ENCODE results near the gene UTS2R.
"Not testable (repeated sequence)": the region's sequence is repeated elsewhere in the genome, so short reads cannot be mapped to it uniquely, and the experiment has no call there.

Gene UTS2R

DNA sequence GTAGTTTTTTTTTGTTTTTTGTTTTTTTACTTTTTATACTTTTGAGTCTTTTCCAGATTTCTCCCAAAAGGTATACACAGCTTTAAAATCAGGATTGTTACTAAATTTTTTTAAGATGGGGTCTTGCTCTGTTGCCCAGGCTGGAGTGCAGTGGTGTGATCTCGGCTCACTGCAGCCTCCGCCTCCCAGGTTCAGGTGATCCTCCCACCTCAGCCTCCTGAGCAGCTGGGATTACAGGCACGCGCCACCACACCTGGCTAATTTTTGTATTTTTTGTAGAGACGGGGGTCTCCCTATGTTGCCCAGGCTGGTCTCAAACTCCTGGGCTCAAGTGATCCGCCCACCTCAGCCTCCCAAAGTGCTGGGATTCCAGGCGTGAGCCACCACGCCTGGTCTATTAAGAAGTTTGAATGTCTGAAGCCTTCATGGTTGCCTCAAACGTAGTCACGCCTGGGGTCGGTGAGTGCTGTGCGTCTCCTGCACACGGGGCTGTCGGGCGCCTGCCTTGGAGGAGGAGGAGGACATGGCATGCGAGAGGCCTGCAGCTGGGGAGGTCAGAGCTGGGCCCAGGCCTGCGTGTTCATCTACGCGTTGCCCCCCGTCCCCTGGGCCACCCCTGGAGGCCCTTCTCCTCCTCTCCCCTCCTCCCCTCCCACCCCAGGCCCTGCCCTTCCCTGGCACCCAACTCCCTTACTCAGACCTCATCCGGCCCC, 10.8 kb downstream of the UTS2R start:
- not testable (repeated sequence) for H3K14ac ChIP-seq (ENCODE audit: low read length); H3K27me3 ChIP-seq (ENCODE audit: control insufficient read depth in 3 of 3, insufficient read depth in 3 of 3, low read depth in 1 of 3, low read length in 3 of 3); H3K36me3 ChIP-seq (replicated peaks in 1 of 2; ENCODE audit: control insufficient read depth in 2 of 2, insufficient read depth in 2 of 2, low read length in 2 of 2); DNase-seq (ENCODE audit: low spot score); H3K18ac ChIP-seq (ENCODE audit: low read length); H4K8ac ChIP-seq (ENCODE audit: low read depth, low read length); H3K9ac ChIP-seq (ENCODE audit: low read depth, low read length, poor library complexity); H2BK5ac ChIP-seq (ENCODE audit: low read length); H3K4me3 ChIP-seq (ENCODE audit: low read length in 2 of 2); H3K9me3 ChIP-seq (replicated peaks in 1 of 2; ENCODE audit: control insufficient read depth in 2 of 2, insufficient read depth in 1 of 2, low read depth in 1 of 2, low read length in 2 of 2); H3K27ac ChIP-seq (replicated peaks; ENCODE audit: low read length); H2BK120ac ChIP-seq (ENCODE audit: low read depth, low read length); H2AFZ ChIP-seq (ENCODE audit: low read length); H3K4me2 ChIP-seq (ENCODE audit: insufficient read depth, low read length, poor library complexity, severe bottlenecking); H3K79me1 ChIP-seq (ENCODE audit: low read depth, low read length); H3K4ac ChIP-seq (ENCODE audit: low read length); H4K91ac ChIP-seq (ENCODE audit: low read depth, low read length, poor library complexity); H2BK12ac ChIP-seq (ENCODE audit: low read length)
- peak overlapping the region; percentile 81 for H2BK15ac ChIP-seq (ENCODE audit: low read length)
- peak overlapping the region; percentile 84 for H2AK5ac ChIP-seq (ENCODE audit: low read depth, low read length)
- no CpG with 5 or more reads among the region's 21 CpGs for WGBS, 2 donors (ENCODE audit: extremely low coverage in 2 of 2, insufficient read length in 2 of 2, insufficient replicate concordance in 1 of 2)
- peaks cover 17 to 25% of the 10 kb centered on the region in 2 donors for H3K4me1 ChIP-seq (ENCODE audit: control insufficient read depth in 2 of 2, insufficient read depth in 1 of 2, low read depth in 1 of 2, low read length in 2 of 2)
- peak overlapping the region; percentile 55 for H3K23ac ChIP-seq (ENCODE audit: low read depth, low read length, poor library complexity)

DNA sequence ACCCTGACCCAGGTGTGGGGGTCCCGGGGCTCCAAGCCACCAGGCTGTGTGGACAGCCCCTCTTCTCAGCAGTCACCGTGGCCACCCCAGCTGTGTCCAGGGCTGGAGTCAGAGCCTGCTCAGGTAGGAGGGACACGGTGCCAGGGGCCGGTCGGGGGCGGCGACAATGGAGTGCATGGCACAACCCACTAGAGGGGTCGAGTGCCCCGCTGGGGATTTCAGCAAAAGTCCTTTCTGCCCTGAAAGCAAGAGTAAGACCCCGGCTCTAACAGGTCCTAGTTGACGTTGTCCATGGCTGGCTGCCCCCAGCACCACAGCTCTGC, 11.3 kb downstream of the UTS2R start:
- H3K36me3 ChIP-seq (replicated peaks in 1 of 2; ENCODE audit: control insufficient read depth in 2 of 2, insufficient read depth in 2 of 2, low read length in 2 of 2): no peaks in the 10 kb centered on the region
- peak overlapping the region; percentile 55 for H3K23ac ChIP-seq (ENCODE audit: low read depth, low read length, poor library complexity)
- no peaks in the 10 kb centered on the region for H3K79me1 ChIP-seq (ENCODE audit: low read depth, low read length)
- H2BK15ac ChIP-seq (ENCODE audit: low read length): peak overlapping the region; percentile 81
- peak overlapping the region; percentile 64 for H3K18ac ChIP-seq (ENCODE audit: low read length)
- no peak overlapping the region for H4K8ac ChIP-seq (ENCODE audit: low read depth, low read length)
- peak overlapping the region; percentile 90 for H2BK12ac ChIP-seq (ENCODE audit: low read length)
- peaks cover 17 to 25% of the 10 kb centered on the region in 2 donors for H3K4me1 ChIP-seq (ENCODE audit: control insufficient read depth in 2 of 2, insufficient read depth in 1 of 2, low read depth in 1 of 2, low read length in 2 of 2)
- no peak overlapping the region for H2BK120ac ChIP-seq (ENCODE audit: low read depth, low read length)
- no peak overlapping the region for H3K4me2 ChIP-seq (ENCODE audit: insufficient read depth, low read length, poor library complexity, severe bottlenecking)
- no CpG with 5 or more reads among the region's 11 CpGs for WGBS, 2 donors (ENCODE audit: extremely low coverage in 2 of 2, insufficient read length in 2 of 2, insufficient replicate concordance in 1 of 2)
- H3K9ac ChIP-seq (ENCODE audit: low read depth, low read length, poor library complexity): no peak overlapping the region
- peak overlapping the region; percentile 84 for H2AK5ac ChIP-seq (ENCODE audit: low read depth, low read length)
- H4K91ac ChIP-seq (ENCODE audit: low read depth, low read length, poor library complexity): no peak overlapping the region
- H2BK5ac ChIP-seq (ENCODE audit: low read length): no peak overlapping the region
- peaks cover 0 to 2% (median 0%) of the 10 kb centered on the region in 3 experiments for H3K27me3 ChIP-seq (ENCODE audit: control insufficient read depth in 3 of 3, insufficient read depth in 3 of 3, low read depth in 1 of 3, low read length in 3 of 3)
- H2AFZ ChIP-seq (ENCODE audit: low read length): no peak overlapping the region
- no peak overlapping the region for H3K4me3 ChIP-seq (ENCODE audit: low read length in 2 of 2)
- no peak overlapping the region for H3K4ac ChIP-seq (ENCODE audit: low read length)
- no peaks in the 10 kb centered on the region for H3K9me3 ChIP-seq (replicated peaks in 1 of 2; ENCODE audit: control insufficient read depth in 2 of 2, insufficient read depth in 1 of 2, low read depth in 1 of 2, low read length in 2 of 2)
- no peak for DNase-seq (ENCODE audit: low spot score)
- no peak overlapping the region for H3K27ac ChIP-seq (replicated peaks; ENCODE audit: low read length)
- no peak overlapping the region for H3K14ac ChIP-seq (ENCODE audit: low read length)

DNA sequence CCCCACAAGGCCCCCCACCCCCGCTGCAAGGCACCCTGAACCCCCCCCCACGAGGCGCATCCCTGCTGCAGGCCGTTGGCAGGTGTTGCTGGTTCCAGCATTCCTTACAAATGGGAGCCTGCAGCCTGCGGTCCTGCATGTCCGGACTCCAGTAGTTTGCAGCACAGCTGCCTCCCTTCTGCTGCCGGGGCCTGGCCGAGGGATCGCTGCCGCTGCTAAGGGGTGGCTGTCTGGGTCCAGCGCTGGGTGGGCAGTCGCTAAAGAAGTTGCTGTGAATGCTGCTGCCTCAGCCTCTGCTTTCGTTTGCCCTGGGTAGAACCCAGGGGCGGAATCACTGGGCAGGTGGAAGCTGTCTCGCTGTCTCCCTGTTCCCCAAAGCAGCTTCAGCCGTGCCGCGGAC, 11.8 kb downstream of the UTS2R start:
- peak overlapping the region; percentile 3 for H2BK12ac ChIP-seq (ENCODE audit: low read length)
- DNase-seq (ENCODE audit: low spot score): no peak
- H4K91ac ChIP-seq (ENCODE audit: low read depth, low read length, poor library complexity): no peak overlapping the region
- no peak overlapping the region for H3K23ac ChIP-seq (ENCODE audit: low read depth, low read length, poor library complexity)
- H2AFZ ChIP-seq (ENCODE audit: low read length): no peak overlapping the region
- H3K9ac ChIP-seq (ENCODE audit: low read depth, low read length, poor library complexity): no peak overlapping the region
- H3K9me3 ChIP-seq (replicated peaks in 1 of 2; ENCODE audit: control insufficient read depth in 2 of 2, insufficient read depth in 1 of 2, low read depth in 1 of 2, low read length in 2 of 2): no peaks in the 10 kb centered on the region
- H3K4me1 ChIP-seq (ENCODE audit: control insufficient read depth in 2 of 2, insufficient read depth in 1 of 2, low read depth in 1 of 2, low read length in 2 of 2): peaks cover 14 to 25% of the 10 kb centered on the region in 2 donors
- no peak overlapping the region for H3K18ac ChIP-seq (ENCODE audit: low read length)
- no peak overlapping the region for H2BK120ac ChIP-seq (ENCODE audit: low read depth, low read length)
- H2BK15ac ChIP-seq (ENCODE audit: low read length): peak overlapping the region; percentile 81
- H3K36me3 ChIP-seq (replicated peaks in 1 of 2; ENCODE audit: control insufficient read depth in 2 of 2, insufficient read depth in 2 of 2, low read length in 2 of 2): no peaks in the 10 kb centered on the region
- no peak overlapping the region for H4K8ac ChIP-seq (ENCODE audit: low read depth, low read length)
- H3K4ac ChIP-seq (ENCODE audit: low read length): no peak overlapping the region
- no CpG with 5 or more reads among the region's 18 CpGs for WGBS, 2 donors (ENCODE audit: extremely low coverage in 2 of 2, insufficient read length in 2 of 2, insufficient replicate concordance in 1 of 2)
- H3K79me1 ChIP-seq (ENCODE audit: low read depth, low read length): no peaks in the 10 kb centered on the region
- no peak overlapping the region for H3K14ac ChIP-seq (ENCODE audit: low read length)
- no peak overlapping the region for H2BK5ac ChIP-seq (ENCODE audit: low read length)
- H3K27ac ChIP-seq (replicated peaks; ENCODE audit: low read length): no peak overlapping the region
- H2AK5ac ChIP-seq (ENCODE audit: low read depth, low read length): peak overlapping the region; percentile 81
- H3K4me3 ChIP-seq (ENCODE audit: low read length in 2 of 2): no peak overlapping the region
- peaks cover 0 to 2% (median 0%) of the 10 kb centered on the region in 3 experiments for H3K27me3 ChIP-seq (ENCODE audit: control insufficient read depth in 3 of 3, insufficient read depth in 3 of 3, low read depth in 1 of 3, low read length in 3 of 3)
- H3K4me2 ChIP-seq (ENCODE audit: insufficient read depth, low read length, poor library complexity, severe bottlenecking): no peak overlapping the region

DNA sequence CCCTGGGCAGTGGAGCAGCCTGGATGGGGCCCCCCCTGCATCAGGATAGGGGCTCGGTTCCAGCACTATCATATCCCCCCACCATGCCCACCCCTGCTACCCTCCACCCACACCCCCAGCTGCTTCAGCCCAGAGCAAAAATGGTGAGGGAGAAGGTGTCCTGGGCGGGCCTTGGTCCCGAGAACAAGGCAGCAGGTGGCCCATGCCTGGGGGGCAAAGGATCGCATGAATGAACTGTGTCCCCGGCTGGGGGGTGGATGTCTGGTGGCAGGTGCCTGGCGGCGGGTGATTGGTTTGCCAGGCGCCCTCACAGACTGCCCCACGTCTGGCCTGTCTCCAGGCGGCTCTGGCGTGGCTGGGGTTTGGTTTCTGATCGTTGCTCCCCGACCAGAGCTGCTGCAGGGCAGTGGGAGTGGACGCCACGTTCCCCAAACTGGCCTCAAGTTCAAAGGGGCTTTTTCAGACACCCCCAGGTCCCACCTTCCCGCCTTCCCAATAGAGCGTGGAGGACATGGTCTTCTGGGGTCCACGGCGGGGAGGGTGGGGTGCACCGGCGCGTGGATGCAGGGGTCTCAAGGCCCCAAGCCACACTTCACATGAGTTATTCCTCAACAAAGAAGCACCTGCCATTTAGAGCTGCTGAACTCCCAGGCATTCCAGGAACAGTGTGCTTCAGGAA, 12.6 kb downstream of the UTS2R start:
- Histone ChIP-seq H3K27me3 (ENCODE audit: control insufficient read depth in 3 of 3, insufficient read depth in 3 of 3, low read depth in 1 of 3, low read length in 3 of 3) (peaks cover 0 to 2% (median 0%) of the 10 kb centered on the region in 3 experiments), H2AK5ac (ENCODE audit: low read depth, low read length) (no peak overlapping the region), H3K4ac (ENCODE audit: low read length) (no peak overlapping the region), H2AFZ (ENCODE audit: low read length) (no peak overlapping the region), H2BK120ac (ENCODE audit: low read depth, low read length) (no peak overlapping the region), H4K91ac (ENCODE audit: low read depth, low read length, poor library complexity) (no peak overlapping the region), H3K14ac (ENCODE audit: low read length) (no peak overlapping the region), H3K27ac (replicated peaks; ENCODE audit: low read length) (no peak overlapping the region), H4K8ac (ENCODE audit: low read depth, low read length) (no peak overlapping the region), H2BK15ac (ENCODE audit: low read length) (no peak overlapping the region), H2BK5ac (ENCODE audit: low read length) (no peak overlapping the region), H3K4me3 (ENCODE audit: low read length in 2 of 2) (no peak overlapping the region), H2BK12ac (ENCODE audit: low read length) (no peak overlapping the region), H3K4me2 (ENCODE audit: insufficient read depth, low read length, poor library complexity, severe bottlenecking) (no peak overlapping the region), H3K79me1 (ENCODE audit: low read depth, low read length) (no peaks in the 10 kb centered on the region), H3K18ac (ENCODE audit: low read length) (peak overlapping the region; percentile 51), H3K23ac (ENCODE audit: low read depth, low read length, poor library complexity) (no peak overlapping the region), H3K36me3 (replicated peaks in 1 of 2; ENCODE audit: control insufficient read depth in 2 of 2, insufficient read depth in 2 of 2, low read length in 2 of 2) (no peaks in the 10 kb centered on the region), H3K4me1 (ENCODE audit: control insufficient read depth in 2 of 2, insufficient read depth in 1 of 2, low read depth in 1 of 2, low read length in 2 of 2) (peaks cover 14 to 25% of the 10 kb centered on the region in 2 donors), H3K9ac (ENCODE audit: low read depth, low read length, poor library complexity) (no peak overlapping the region), H3K9me3 (replicated peaks in 1 of 2; ENCODE audit: control insufficient read depth in 2 of 2, insufficient read depth in 1 of 2, low read depth in 1 of 2, low read length in 2 of 2) (no peaks in the 10 kb centered on the region)
- no peak for DNase-seq (ENCODE audit: low spot score)
- WGBS, 2 donors (ENCODE audit: extremely low coverage in 2 of 2, insufficient read length in 2 of 2, insufficient replicate concordance in 1 of 2): no CpG with 5 or more reads among the region's 22 CpGs

Data from neuronal stem cell (in vitro differentiated cells).